ENCODE results near the gene SELPLG.
"Not testable (repeated sequence)": the region's sequence is repeated elsewhere in the genome, so short reads cannot be mapped to it uniquely, and the experiment has no call there.

Gene SELPLG

GRCh38 chr12:108633534-108634248 lies at the start of gene SELPLG:
Gene SELPLG, minus strand, starts transcription at chr12:108633894. Its CDS starts 9,587 bp downstream, at chr12:108624307.
- DNase-seq = no peak

GRCh38 chr12:108681317-108681716 lies 47.6 kb upstream of the SELPLG start:
- no peak for DNase-seq

- DNase-seq = no peak
Measured at GRCh38 chr12:108679106-108679681, 45.5 kb upstream of the SELPLG start.

GRCh38 chr12:108678104-108678730 lies 44.5 kb upstream of the SELPLG start:
- no peak for DNase-seq

- no peak for DNase-seq
Measured at GRCh38 chr12:108677381-108677780, 43.7 kb upstream of the SELPLG start.

GRCh38 chr12:108676707-108677106 lies 43.0 kb upstream of the SELPLG start:
- no peak for DNase-seq

GRCh38 chr12:108675792-108676191 lies 42.1 kb upstream of the SELPLG start:
- no peak for DNase-seq

- no peak for DNase-seq
Measured at GRCh38 chr12:108672054-108672453, 38.4 kb upstream of the SELPLG start.

- no peak for DNase-seq
Measured at GRCh38 chr12:108671110-108671509, 37.4 kb upstream of the SELPLG start.

- no peak for DNase-seq
Measured at GRCh38 chr12:108670066-108670631, 36.5 kb upstream of the SELPLG start.

GRCh38 chr12:108668542-108668941 lies 34.8 kb upstream of the SELPLG start:
- DNase-seq = no peak

GRCh38 chr12:108668063-108668462 lies 34.4 kb upstream of the SELPLG start:
- no peak for DNase-seq

GRCh38 chr12:108667349-108667748 lies 33.7 kb upstream of the SELPLG start:
- no peak for DNase-seq

GRCh38 chr12:108666401-108666881 lies 32.7 kb upstream of the SELPLG start:
- no peak for DNase-seq

- no peak for DNase-seq
Measured at GRCh38 chr12:108665608-108666202, 32.0 kb upstream of the SELPLG start.

- no peak for DNase-seq
Measured at GRCh38 chr12:108664338-108665258, 30.9 kb upstream of the SELPLG start.

GRCh38 chr12:108663324-108664015 lies 29.8 kb upstream of the SELPLG start:
- DNase-seq = no peak

GRCh38 chr12:108658115-108658514 lies 24.4 kb upstream of the SELPLG start:
- not testable (repeated sequence) for DNase-seq

- DNase-seq = no peak
Measured at GRCh38 chr12:108657130-108657745, 23.5 kb upstream of the SELPLG start.

GRCh38 chr12:108656247-108656646 lies 22.6 kb upstream of the SELPLG start:
- not testable (repeated sequence) for DNase-seq

- DNase-seq = not testable (repeated sequence)
Measured at GRCh38 chr12:108655812-108656175, 22.1 kb upstream of the SELPLG start.

Measured in NCI-H510A (cell line).